ENCODE measurements around the gene SCAMP5. TPM values are rescaled to one million over a fixed set of nuclear protein-coding genes. Genes with fewer than 3 reads are reported as not detected.

SCAMP5 gene, protein sequence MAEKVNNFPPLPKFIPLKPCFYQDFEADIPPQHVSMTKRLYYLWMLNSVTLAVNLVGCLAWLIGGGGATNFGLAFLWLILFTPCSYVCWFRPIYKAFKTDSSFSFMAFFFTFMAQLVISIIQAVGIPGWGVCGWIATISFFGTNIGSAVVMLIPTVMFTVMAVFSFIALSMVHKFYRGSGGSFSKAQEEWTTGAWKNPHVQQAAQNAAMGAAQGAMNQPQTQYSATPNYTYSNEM
- total RNA-seq, result 1.7 and 6.5 TPM in 2 replicates

DNA sequence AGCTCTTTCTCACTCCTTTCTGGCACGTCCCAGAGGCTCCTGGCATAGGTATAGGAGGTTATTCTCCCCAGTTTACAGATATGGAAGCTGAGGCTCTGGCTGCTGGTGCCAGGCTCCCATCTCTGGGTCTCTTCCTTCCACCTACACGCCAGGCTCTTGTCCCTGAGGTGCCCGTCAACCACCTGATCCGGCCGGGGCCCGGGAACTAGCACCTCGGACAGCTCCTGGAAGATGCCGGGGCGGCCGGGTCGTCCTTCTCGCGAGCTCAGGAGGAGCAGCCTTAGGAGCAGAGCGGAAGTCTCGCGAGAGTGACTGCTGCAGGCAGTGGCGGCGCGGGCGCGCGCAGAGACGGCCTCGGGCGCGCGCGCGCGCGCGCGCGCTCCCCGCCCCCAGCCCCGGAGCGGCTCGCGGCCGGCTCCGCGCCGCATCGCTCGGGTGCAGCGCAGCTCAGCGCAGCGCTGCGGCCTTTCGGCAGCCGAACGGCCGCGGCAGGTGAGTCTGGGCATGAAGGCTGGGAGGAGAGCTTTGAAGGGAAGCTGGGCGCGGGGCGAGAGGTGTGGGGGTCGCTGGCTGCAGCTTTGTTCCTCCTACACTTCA is at the start of gene SCAMP5:
SCAMP5 (plus strand) TSS at position 382 of the 597 bp plus-strand sequence. CDS start 16,277 bp downstream, outside the sequence.

DNA sequence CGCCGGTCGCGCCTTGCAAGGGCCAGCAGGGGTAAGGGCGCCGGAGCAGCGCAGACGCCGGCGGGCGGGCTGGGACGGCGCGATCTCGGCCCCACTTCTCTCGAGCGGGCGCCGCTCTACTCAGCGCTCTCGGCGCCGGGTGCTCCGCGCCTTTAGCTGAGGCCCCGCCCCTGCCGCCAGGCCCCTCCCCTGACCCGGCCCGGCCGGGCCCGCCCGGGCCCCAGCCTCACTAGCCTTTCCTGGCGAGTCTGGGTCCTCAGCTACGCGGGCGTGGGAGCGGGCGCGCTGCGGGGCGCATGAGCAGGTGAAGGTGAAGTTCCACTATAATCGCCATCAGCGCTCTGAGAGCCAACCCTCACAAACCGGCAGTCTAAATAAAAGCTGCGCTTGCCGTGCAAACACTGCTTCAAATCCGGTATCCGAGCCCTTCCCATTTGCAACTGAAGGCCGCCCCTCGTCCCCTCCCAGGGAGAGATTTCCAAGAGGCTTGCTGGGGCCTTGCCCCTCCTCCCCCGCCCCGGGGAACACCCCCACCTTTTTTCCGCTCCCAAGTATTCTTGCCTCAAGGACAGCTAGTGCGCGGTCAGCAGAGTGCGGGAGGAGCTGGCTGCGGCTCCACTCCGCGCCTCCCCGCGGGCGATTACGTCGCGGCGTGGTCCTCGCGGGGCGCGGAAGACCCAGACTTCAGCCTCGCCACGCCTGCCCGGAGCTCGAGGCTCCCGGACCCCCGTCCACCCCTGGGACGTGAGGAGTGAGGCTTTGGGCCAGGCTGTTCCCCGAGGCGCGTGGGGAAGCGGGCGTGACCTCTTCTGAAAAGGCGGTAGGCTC is 38.5 kb upstream of the SCAMP5 start, which contains the start of gene RPP25:
RPP25 (minus strand) TSS at position 125 of the 828 bp plus-strand sequence. CDS start 189 bp downstream, outside the sequence.

DNA sequence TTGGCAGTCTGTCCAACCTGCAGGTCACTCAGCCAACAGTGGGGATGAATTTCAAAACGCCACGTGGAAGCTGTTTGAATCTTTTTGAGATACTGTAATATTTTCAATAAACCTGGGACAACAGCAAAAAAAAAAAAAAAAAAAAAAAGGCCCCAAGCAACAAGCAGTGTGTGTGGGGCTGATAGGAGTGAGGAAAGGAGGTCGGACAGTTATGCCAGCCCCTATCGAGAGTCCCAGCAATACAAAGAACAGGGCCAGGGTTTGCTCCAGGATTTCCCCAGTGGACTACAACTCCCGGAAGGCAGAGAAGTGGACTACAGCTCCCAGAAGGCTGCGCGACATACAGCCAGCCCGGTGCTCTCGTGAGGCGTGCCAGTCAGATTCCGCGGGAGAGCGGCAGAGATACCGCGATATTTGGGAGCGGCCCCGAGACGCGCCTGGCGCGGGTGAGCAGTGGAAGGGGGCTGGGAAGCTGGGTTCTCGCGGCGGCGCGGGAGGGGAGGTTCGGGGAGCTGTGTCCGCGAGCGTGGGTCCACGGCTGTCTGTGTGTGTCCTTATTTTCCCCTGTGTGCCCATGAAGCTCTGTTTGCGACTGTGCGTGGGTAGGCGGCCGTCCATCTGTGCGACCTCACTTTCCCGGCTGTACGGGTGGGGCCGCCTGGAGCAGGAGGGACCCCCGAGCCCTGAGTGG is 28.0 kb downstream of the SCAMP5 start, which contains the start of gene PPCDC:
PPCDC (plus strand) TSS at position 410 of the 691 bp plus-strand sequence. CDS start 4,729 bp downstream, outside the sequence.

Other genes with a start within 250 kb of the SCAMP5 start
- not detected in 2 replicates for gene CYP1A2, start 246.7 kb upstream of the SCAMP5 start, total RNA-seq
- gene CSK, start 213.5 kb upstream of the SCAMP5 start, total RNA-seq, result 25.4 and 25.8 TPM in 2 replicates
- 0.13 and 0.25 TPM in 2 replicates for gene LMAN1L, start 182.7 kb upstream of the SCAMP5 start, total RNA-seq
- under 0.01 TPM in 1 of 2 replicates, not detected in the other for gene CPLX3, start 168.9 kb upstream of the SCAMP5 start, total RNA-seq
- gene ULK3, start 152.4 kb upstream of the SCAMP5 start, total RNA-seq, result 13.1 and 15.3 TPM in 2 replicates
- gene SCAMP2, start 122.2 kb upstream of the SCAMP5 start, total RNA-seq, result 15.2 and 17.0 TPM in 2 replicates
- 37.9 and 39.5 TPM in 2 replicates for gene MPI, start 105.5 kb upstream of the SCAMP5 start, total RNA-seq
- 38.2 and 38.7 TPM in 2 replicates for gene FAM219B, start 88.7 kb upstream of the SCAMP5 start, total RNA-seq
- gene COX5A, start 57.5 kb upstream of the SCAMP5 start, total RNA-seq, result 39.0 and 51.0 TPM in 2 replicates
- 6.7 and 7.9 TPM in 2 replicates for gene RPP25, start 38.8 kb upstream of the SCAMP5 start, total RNA-seq
- 9.0 and 10.2 TPM in 2 replicates for gene PPCDC, start 28.0 kb downstream of the SCAMP5 start, total RNA-seq
- gene C15orf39, start 206.3 kb downstream of the SCAMP5 start, total RNA-seq, result 2.4 and 4.0 TPM in 2 replicates